HPDE6-E6E7 (cell line): ENCODE measurements around the gene MDP1.

Source experiments
- DNase-seq: peaks from one replicate; pipeline ENCODE4 v3.0.0; 2011; ENCODE audit warnings: missing footprints; ENCODE audit errors: extremely low spot score

The MDP1 gene

DNA sequence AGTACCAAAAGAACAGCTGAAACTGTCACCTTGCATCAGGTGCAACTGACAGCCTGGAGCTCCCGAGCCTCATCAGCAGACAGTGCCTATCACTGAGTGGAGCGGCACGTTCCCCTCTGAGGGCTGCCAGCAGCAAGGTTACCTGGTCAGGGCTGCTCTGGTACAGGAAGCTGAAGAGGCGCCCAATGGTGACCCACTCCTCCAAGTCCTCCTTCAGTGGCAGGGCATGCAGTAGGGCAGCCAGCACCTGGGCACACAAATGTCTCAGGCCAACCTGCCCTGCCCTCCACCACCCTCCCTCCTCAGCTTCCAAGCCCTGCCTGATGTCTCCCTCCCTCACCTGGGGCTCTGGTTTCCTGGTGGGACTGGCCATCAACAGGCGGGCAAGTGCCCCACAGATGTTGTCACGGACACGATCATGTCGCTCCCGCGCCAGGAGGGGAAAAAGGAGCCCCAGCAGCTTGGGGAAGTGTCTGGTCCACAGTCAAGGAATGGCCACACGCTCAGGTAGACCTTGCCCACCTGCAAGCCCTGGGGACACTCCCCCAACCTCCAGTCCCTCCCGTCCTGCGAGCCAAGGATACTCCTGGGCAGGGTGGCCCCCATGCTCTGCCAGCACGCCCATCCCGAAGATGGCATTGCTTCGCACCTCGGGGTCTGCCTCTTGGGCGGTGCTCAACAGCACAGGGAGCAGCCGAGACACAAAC is 34.3 kb downstream of the MDP1 start:
- no peak for DNase-seq

DNA sequence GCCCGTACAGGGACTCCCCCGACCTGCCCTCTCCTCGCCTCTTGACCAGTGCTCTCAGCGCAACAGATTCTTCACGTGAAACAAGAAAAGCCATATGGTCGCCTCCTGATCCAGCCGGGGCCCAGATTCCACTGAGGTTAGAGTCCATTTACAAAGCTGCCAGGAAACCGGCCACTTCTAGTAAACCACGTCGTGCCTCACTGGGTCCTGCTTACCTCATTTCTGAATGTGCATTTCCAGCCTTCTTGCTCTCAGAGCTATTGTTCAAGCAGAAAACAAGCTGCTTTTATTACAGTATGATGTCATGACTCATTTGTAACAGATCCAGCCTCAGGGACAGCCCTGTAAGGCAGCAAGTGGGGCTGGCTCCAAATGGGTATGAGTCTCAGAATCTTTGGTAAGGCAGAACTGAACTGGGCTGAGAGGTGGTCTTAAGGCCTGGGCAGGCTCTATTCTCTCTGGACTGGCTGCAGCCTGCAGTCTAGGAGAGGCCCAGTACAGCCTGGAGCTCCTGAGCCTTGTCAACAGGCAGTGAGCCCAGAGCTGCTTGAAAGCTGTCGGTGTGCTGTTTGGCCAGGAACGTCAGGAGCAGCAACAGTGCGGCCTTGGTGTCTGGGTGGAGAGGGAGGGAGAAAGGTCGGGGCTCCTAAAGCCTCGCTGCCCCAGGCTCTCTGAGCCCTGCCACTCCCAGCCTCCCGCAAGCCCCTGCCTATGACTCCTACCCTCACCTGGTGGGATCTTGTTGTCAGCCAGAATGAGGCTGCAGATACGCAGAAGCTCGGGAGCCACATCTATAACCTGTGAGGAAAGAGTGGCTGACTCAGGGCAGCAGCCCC is 35.7 kb downstream of the MDP1 start:
- DNase-seq = no peak

DNA sequence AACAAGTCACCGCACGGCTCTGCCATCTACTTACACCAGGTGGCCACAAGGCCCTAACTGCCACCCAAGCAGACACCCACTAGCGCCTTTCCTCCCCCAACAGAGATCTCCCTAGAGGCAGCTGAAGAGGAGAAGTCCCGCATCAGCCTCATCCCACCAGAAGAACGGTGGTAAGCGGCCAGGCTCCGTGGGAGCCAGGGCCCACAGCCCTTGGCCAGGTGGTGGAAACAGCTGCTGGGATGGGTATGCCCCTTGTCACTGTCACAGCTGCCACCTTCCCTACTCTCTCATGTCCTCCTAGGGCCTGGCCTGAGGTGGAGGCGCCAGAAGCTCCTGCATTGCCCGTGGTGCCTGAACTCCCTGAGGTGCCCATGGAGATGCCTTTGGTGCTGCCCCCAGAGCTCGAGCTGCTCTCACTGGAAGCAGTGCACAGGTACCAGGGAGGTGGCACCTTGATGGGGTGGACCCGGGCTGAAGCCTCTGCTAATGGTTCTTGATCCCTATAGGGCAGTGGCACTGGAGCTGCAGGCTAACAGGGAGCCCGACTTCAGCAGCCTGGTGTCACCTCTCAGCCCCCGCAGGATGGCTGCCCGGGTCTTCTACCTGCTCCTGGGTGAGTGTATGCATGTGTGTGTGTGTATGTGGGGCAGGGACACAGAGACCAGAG is 36.4 kb downstream of the MDP1 start:
- DNase-seq = no peak

DNA sequence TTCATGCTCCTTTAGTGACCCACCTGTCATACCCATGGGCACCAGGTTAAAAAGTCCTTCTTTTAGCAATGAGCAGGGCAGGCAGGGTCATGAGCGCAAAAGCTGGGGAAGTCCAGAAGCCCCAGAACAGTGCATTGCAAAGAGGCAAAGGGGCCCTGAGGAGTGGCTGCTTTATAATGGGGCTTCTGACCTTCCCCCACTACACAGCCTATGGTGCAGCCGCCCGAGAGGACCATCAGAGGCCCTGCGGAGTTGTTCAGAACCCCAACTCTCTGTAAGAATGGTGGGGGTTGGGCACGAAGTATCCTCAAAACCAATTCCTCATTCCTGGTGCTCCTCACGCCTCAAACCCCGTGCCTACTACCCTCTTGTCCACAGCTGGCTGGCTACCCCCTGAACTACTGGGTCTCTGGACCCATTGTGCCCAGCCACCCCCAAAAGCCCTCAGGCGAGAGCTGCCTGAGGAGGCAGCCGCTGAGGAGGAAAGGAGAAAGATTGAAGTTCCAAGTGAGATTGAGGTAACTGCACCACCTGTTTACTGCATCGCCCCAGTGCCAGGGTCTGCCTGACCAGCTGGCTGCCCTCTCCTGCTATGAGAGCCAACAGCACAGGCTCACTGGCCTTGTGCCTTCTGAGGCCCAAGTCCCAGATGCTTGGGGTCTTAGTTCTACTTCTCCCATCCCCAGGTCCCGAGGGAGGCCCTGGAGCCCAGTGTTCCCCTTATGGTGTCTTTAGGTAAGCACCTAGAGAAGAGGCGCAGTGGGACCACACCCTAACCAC is 37.3 kb downstream of the MDP1 start:
- no peak for DNase-seq

DNA sequence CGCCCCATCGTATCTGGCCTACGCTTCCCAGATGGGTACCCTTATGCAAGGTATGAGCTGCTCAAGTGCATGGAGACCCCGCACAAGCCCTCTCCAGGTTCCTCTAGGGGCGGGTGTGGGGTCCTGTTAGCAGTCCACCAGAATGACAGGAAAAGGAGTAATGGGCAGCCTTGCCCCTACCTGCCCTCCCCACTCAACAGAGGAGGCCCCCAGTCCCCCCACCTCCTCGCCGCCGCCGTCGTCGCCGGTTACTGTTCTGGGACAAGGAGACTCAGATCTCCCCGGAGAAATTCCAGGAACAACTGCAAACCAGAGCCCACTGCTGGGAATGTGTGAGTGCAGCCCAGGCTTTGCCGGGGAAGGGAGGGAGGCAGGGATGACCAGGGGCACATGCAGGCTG is 38.0 kb downstream of the MDP1 start:
- DNase-seq = no peak

DNA sequence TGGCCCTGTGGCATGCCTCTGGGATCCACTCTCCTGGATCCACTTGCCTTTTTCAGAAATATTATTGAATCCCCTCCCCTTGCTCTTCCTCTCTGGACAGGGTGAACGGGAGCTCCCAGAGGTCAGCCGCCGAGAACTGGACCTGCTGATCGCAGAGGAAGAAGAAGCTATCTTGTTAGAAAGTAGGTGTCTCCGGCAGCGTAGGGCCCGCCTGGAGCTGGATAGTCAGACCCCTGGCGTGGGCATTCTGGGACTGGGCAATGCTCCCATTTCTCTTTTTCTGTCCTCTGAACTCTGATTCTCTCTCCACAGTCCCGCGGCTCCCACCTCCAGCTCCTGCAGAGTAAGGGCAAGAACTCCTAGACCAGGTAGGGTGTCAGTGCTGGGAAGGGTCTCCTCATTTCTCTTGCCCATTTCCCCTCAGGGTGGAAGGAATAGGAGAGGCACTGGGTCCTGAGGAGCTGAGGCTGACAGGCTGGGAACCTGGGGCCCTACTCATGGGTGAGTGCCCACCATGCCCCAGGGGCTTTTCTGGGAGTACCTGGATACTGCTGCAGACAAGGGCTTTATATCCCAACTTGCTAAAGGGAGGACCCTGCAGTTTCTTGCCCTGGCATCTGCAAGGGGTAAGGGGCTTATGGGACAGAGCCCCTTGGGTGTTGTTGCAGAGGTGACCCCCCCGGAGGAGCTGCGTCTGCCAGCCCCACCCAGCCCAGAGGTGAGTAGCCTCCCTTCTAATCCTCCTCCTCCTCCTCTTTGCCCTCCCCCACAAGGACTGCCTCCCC is 38.6 kb downstream of the MDP1 start:
- no peak for DNase-seq

DNA sequence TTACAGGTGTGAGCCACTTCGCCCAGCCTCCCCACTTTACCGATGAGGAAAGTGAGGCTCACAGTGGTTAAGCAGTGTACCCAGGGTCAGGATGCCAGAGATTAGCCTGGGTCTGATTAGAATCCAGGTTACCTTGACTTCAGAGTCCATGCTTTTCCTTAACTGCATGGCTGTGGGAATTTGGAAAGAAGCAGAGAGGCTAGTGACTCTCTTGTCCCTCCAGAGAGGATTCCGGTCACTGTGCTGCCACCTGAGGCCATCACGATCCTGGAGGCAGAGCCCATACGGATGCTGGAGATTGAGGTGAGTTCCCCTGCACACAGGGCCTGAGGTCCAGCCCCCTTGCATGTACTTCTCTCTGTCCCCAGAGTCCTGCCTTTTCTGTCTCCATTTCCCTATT is 39.3 kb downstream of the MDP1 start:
- DNase-seq = no peak

DNA sequence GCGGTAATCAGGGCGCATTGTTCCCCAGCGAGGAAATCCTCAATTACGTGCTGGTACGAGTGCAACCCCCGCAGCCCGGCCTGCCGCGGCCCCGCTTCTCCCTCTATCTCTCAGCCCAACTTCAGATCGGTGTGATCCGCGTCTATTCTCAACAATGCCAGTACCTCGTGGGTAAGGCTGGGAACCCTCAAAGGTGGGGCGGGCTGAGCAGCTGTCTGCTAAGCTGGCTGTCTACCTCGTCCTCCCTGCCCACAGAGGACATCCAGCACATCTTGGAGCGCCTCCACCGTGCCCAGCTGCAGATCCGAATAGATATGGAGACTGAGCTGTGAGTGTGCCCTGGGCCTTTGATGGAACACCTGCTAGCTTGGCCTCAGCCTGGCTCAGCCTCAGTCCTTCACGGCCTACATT is 43.0 kb downstream of the MDP1 start:
- DNase-seq = no peak

DNA sequence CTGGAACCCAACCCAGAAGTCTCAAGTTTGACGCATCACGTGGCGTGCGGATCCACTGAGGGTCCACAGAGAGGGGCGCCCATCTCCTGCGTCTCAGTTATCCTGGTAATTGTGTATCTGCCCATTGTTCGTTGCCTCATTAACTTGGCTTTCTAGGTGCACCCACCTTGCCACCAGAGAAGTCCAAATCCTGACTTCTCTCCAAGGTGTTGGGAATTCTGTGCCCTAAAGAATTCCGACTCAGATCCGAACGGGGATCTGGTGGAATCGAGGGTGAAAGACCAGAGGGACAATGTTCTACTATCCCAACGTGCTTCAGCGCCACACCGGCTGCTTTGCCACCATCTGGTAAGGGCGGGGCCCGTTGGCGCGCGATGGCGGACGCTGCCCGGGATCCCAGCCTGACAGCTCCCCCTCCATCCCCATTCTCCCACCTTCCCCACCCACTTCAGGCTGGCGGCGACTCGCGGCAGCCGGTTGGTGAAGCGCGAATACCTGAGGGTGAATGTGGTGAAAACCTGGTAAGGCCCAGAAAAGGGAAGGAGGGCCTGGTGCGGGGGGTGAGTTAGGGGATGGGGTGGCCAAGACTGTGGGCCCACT is 43.5 kb downstream of the MDP1 start:
- no peak for DNase-seq

DNA sequence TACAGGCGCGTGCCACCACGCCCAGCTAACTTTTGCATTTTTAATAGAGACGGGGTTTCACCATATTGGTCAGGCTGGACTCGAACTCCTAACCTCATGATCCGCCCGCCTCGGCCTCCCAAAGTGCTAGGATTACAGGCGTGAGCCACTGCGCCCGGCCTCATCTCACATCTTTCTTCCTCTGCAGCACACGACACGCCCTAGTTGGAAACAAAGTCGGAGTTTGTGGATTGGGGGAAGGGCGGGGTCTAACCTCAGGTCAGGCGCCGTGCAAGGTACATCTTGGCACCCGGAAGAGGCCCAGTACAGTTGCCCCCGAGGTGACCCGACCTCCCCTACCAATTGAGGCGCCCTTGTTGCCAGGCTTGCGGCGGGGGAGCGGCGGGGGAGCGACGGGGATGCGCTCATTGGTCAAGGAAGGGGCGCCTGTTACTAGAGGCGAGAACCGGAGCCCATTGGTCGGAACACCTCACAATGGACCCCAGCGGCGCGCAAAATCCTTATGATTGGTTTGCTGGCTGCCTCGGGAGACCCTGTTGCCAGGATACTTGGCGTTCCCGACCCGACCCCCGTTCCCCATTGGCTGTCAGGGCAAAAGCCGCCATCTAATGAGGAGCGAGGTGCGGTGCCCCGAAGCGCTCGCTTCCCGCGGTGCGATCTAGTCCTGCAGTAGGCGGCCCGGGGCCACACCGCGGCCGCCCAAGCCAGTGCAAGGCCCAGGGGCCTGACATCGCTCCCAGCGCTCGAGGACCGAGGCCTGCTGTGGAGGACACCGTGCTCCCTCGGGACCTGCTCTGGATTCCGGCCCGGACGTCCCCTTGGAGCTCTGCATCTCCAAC is 44.2 kb downstream of the MDP1 start, which contains the start of gene REC8:
REC8 (plus strand) TSS at position 659 of the 839 bp plus-strand sequence. CDS start 473 bp downstream, outside the sequence.
- DNase-seq = no peak

DNA sequence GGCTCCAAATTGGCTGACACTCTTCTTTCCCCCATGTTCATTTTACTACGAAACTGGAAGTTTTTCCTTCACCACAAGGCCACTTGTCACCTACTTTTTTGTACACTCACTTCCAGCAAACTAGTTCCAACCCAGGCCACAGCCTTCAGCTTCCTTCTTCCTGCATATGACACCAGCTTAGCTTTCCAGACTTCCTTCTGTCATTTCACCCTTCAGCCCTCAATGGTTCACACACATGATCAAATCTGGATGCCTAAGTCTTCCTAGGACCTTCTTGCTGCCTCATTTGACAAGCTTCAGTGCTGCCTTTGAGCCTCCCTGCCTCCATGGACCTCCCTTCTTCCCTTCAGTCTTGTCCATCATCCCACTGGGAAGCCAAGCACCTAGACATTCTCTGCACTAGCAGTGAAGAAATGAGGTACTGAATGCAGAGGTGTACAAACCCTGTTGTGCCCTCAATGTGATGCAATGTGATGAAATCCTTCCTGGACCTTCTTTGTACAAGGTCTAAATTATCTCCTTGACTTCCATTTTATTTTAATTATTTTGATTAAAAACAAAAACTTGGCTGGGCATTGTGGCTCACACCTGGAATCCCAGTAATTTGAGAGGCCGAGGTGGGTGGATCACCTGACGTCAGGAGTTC is 48.3 kb downstream of the MDP1 start:
- no peak for DNase-seq

DNA sequence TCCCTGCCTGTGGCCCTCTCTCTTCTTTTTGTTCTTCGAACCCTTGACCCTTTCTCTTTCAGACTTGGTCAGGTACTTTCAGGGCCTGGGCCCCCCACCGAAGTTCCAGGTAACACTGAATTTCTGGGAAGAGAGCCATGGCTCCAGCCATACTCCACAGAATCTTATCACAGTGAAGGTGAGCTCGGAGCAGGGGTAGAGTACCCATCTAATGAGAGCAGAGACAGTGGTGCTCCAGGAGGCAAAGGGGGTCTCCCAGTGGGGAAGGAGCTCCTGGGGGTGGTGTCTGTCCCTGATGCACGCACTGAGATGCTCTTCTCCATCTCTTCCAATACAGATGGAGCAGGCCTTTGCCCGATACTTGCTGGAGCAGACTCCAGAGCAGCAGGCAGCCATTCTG is 50.1 kb downstream of the MDP1 start:
- no peak for DNase-seq

DNA sequence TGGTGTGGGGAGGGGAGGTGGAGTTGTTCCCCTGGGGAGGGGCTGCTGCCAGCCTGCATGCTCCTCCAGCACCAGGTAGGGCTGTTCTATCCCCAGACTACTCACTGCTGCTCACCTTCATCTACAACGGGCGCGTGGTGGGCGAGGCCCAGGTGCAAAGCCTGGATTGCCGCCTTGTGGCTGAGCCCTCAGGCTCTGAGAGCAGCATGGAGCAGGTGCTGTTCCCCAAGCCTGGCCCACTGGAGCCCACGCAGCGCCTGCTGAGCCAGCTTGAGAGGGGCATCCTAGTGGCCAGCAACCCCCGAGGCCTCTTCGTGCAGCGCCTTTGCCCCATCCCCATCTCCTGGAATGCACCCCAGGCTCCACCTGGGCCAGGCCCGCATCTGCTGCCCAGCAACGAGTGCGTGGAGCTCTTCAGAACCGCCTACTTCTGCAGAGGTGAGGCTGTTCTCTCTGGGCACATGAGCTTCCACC is 51.3 kb downstream of the MDP1 start:
- DNase-seq = no peak
